Glomerular visceral epithelial cell (primary cell): ENCODE measurements around the gene NR1H2.
A peak's percentile ranks its signal among the peaks of the same experiment; 100 is the strongest.

ENCODE experiments used
- DNase-seq: peaks from one replicate; pipeline ENCODE4 v3.0.0-alpha.2; 2016; ENCODE audit errors: extremely low spot score

Gene NR1H2

DNA sequence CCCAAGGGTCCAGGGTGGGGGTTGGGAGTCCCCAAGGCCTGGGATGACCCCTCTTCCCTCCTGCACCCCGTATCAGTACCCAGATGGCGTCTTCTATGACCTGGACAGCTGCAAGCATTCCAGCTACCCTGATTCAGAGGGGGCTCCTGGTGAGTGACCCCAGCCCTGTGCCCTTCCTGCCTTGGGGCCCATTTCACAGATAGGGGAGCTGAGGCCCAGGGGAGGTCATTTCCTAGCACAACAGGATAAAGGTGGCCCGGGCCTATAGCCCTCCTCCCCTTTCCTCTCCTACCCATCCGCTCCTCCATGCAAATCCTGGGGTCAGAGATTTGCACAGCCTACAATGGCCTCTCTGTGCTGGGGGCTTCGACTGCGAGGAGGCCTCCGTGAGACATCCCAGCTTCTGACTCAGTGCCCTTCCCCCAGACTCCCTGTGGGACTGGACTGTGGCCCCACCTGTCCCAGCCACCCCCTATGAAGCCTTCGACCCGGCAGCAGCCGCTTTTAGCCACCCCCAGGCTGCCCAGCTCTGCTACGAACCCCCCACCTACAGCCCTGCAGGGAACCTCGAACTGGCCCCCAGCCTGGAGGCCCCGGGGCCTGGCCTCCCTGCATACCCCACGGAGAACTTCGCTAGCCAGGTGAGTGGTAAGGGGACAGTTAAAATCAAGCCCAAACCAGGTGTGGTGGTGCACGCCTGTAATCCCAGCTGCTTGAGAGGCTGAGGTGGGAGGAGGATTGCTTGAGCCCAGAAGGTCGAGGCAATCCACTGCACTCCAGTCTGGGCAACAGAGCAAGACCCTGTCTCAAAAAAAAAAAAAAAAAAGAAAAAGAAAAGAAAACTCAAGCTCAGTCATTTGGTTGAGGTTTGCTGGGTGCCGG is 46.4 kb downstream of the NR1H2 start:
- DNase-seq: no peak

DNA sequence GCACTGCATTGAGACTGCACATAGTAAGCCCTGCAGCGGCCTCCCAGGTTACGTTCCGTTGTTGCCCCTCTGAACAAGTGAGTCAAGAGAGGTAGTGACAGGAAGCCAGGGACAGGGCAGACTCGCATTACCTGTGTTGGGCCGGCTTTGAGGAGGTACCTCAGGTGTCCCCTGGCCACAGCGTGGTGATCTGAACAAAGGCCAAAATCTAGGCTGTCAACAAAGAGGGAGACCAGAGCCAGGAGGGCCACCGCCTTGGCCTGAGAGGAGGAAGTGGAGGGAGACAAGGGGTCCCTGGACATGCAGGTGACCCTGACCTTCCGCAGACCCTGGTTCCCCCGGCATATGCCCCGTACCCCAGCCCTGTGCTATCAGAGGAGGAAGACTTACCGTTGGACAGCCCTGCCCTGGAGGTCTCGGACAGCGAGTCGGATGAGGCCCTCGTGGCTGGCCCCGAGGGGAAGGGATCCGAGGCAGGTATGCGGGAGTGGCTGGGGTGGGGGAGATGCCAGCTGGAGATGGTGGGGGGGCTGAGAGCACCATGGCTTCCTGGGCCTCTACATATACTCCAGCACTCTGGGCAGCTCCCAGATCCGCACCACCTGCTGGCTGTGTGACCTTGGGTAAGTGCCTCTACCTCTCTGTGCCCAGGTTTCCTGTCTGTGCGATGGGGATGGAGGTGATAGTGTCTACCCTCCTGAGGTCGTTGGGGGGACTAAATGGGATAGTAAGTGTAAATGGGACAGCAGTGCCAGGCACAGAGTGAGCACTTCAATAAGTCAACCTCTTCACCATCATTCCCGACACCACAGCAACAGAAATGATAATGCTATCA is 47.2 kb downstream of the NR1H2 start:
- no peak for DNase-seq

DNA sequence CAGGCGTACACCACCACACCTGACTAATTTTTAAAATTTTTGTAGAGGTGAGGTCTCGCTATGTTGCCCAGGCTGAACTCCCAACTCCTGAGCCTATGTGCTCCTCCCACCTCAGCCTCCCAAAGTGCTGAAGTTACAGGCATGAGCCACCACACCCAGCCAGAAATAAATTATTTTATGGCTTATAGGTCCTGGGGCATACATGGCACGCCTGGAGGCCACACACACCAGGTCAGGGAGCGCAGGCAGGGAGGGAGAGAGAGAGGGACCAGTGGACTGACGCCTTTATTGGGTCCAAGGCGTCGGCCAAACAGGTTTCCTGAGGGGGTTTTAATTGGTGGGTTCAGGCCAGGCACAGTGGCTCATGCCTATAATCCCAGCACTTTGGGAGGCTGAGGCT is 49.3 kb downstream of the NR1H2 start:
- DNase-seq: no peak

- no peak for DNase-seq
Observed at GRCh38 chr19:50427318-50427925, 51.2 kb downstream of the NR1H2 start.

GRCh38 chr19:50427997-50428425 is 51.8 kb downstream of the NR1H2 start:
- peak; percentile 71 for DNase-seq

GRCh38 chr19:50428772-50429463 is 52.7 kb downstream of the NR1H2 start:
- DNase-seq: no peak

GRCh38 chr19:50430888-50431342 is 54.7 kb downstream of the NR1H2 start:
- DNase-seq: no peak

- peak; percentile 81 for DNase-seq
Observed at GRCh38 chr19:50431343-50432220, 55.3 kb downstream of the NR1H2 start.

GRCh38 chr19:50432221-50433028 is 56.2 kb downstream of the NR1H2 start, which contains the start of gene MYBPC2:
TSS of gene MYBPC2 (plus strand) at chr19:50432892. CDS start at chr19:50432954, 62 bp downstream.
- peak; percentile 56 for DNase-seq
